ENCODE results near the gene RERE.

The RERE gene

GRCh38 chr1:8537991-8538390 lies 279.4 kb downstream of the RERE start:
- Histone ChIP-seq H3K4me1 (ENCODE audit: insufficient read depth, low read length) (peaks cover 4% of the 10 kb centered on the region; the same call in 1 of the 2 replicates), H3K27ac (ENCODE audit: low read length) (no peak overlapping the region), H3K9me3 (ENCODE audit: insufficient read depth, low read length, severe bottlenecking) (no peaks in the 10 kb centered on the region), H2AFZ (ENCODE audit: low read depth, low read length) (no peak overlapping the region), H3K4me3 (ENCODE audit: low read depth in 1 of 2, low read length in 2 of 2) (no peak overlapping the region), H3K27me3 (ENCODE audit: insufficient read depth, low read length, poor library complexity) (no peaks in the 10 kb centered on the region), H3K9ac (ENCODE audit: low read depth, low read length) (no peak overlapping the region), H3K36me3 (ENCODE audit: insufficient read depth, low read length) (no peaks in the 10 kb centered on the region), H3K4me2 (ENCODE audit: insufficient read depth, low read length) (no peak overlapping the region), H3K79me2 (ENCODE audit: insufficient read depth, low read length) (no peaks in the 10 kb centered on the region), H4K20me1 (ENCODE audit: insufficient read depth, low read length) (no peaks in the 10 kb centered on the region)
- TF ChIP-seq EZH2 (IDR thresholded peaks at IDR 0.05; ENCODE audit: borderline replicate concordance, low read depth, low read length, severe bottlenecking) (no peak), CTCF (IDR thresholded peaks at IDR 0.05; ENCODE audit: borderline replicate concordance, extremely low read depth, low read length, poor library complexity, severe bottlenecking) (no peak)
- ATAC-seq (ENCODE audit: insufficient read depth, low read depth) (no peak), DNase-seq (no peak)

GRCh38 chr1:8536515-8536914 lies 280.9 kb downstream of the RERE start:
- TF ChIP-seq CTCF (IDR thresholded peaks at IDR 0.05; ENCODE audit: borderline replicate concordance, extremely low read depth, low read length, poor library complexity, severe bottlenecking) (no peak), EZH2 (IDR thresholded peaks at IDR 0.05; ENCODE audit: borderline replicate concordance, low read depth, low read length, severe bottlenecking) (no peak)
- no peak overlapping the region for H3K4me3 ChIP-seq (ENCODE audit: low read depth in 1 of 2, low read length in 2 of 2)
- no peak overlapping the region for H3K4me2 ChIP-seq (ENCODE audit: insufficient read depth, low read length)
- H3K27me3 ChIP-seq (ENCODE audit: insufficient read depth, low read length, poor library complexity): no peaks in the 10 kb centered on the region
- H4K20me1 ChIP-seq (ENCODE audit: insufficient read depth, low read length): no peaks in the 10 kb centered on the region
- H2AFZ ChIP-seq (ENCODE audit: low read depth, low read length): no peak overlapping the region
- no peaks in the 10 kb centered on the region for H3K36me3 ChIP-seq (ENCODE audit: insufficient read depth, low read length)
- no peak for ATAC-seq (ENCODE audit: insufficient read depth, low read depth)
- no peak overlapping the region for H3K27ac ChIP-seq (ENCODE audit: low read length)
- no peaks in the 10 kb centered on the region for H3K79me2 ChIP-seq (ENCODE audit: insufficient read depth, low read length)
- no peak for DNase-seq
- H3K4me1 ChIP-seq (ENCODE audit: insufficient read depth, low read length): peaks cover 4% of the 10 kb centered on the region; the same call in 1 of the 2 replicates
- no peaks in the 10 kb centered on the region for H3K9me3 ChIP-seq (ENCODE audit: insufficient read depth, low read length, severe bottlenecking)
- no peak overlapping the region for H3K9ac ChIP-seq (ENCODE audit: low read depth, low read length)

- Histone ChIP-seq H3K4me1 (ENCODE audit: insufficient read depth, low read length) (no peaks in the 10 kb centered on the region), H3K9me3 (ENCODE audit: insufficient read depth, low read length, severe bottlenecking) (no peaks in the 10 kb centered on the region), H3K9ac (ENCODE audit: low read depth, low read length) (no peak overlapping the region), H3K27ac (ENCODE audit: low read length) (no peak overlapping the region), H3K36me3 (ENCODE audit: insufficient read depth, low read length) (no peaks in the 10 kb centered on the region), H3K4me2 (ENCODE audit: insufficient read depth, low read length) (no peak overlapping the region), H4K20me1 (ENCODE audit: insufficient read depth, low read length) (no peaks in the 10 kb centered on the region), H3K27me3 (ENCODE audit: insufficient read depth, low read length, poor library complexity) (no peaks in the 10 kb centered on the region), H2AFZ (ENCODE audit: low read depth, low read length) (no peak overlapping the region), H3K79me2 (ENCODE audit: insufficient read depth, low read length) (no peaks in the 10 kb centered on the region), H3K4me3 (ENCODE audit: low read depth in 1 of 2, low read length in 2 of 2) (no peak overlapping the region)
- DNase-seq: no peak
- TF ChIP-seq CTCF (IDR thresholded peaks at IDR 0.05; ENCODE audit: borderline replicate concordance, extremely low read depth, low read length, poor library complexity, severe bottlenecking): no peak
- TF ChIP-seq EZH2 (IDR thresholded peaks at IDR 0.05; ENCODE audit: borderline replicate concordance, low read depth, low read length, severe bottlenecking): no peak
- no peak for ATAC-seq (ENCODE audit: insufficient read depth, low read depth)
Measured at GRCh38 chr1:8533907-8534306, 283.5 kb downstream of the RERE start.

- Histone ChIP-seq H3K4me1 (ENCODE audit: insufficient read depth, low read length) (no peaks in the 10 kb centered on the region), H4K20me1 (ENCODE audit: insufficient read depth, low read length) (no peaks in the 10 kb centered on the region), H3K9me3 (ENCODE audit: insufficient read depth, low read length, severe bottlenecking) (no peaks in the 10 kb centered on the region), H3K27me3 (ENCODE audit: insufficient read depth, low read length, poor library complexity) (no peaks in the 10 kb centered on the region), H3K27ac (ENCODE audit: low read length) (no peak overlapping the region), H3K4me3 (ENCODE audit: low read depth in 1 of 2, low read length in 2 of 2) (no peak overlapping the region), H3K36me3 (ENCODE audit: insufficient read depth, low read length) (no peaks in the 10 kb centered on the region), H3K9ac (ENCODE audit: low read depth, low read length) (no peak overlapping the region), H2AFZ (ENCODE audit: low read depth, low read length) (no peak overlapping the region), H3K79me2 (ENCODE audit: insufficient read depth, low read length) (no peaks in the 10 kb centered on the region), H3K4me2 (ENCODE audit: insufficient read depth, low read length) (no peak overlapping the region)
- TF ChIP-seq CTCF (IDR thresholded peaks at IDR 0.05; ENCODE audit: borderline replicate concordance, extremely low read depth, low read length, poor library complexity, severe bottlenecking) (no peak), EZH2 (IDR thresholded peaks at IDR 0.05; ENCODE audit: borderline replicate concordance, low read depth, low read length, severe bottlenecking) (no peak)
- no peak for DNase-seq
- ATAC-seq (ENCODE audit: insufficient read depth, low read depth): no peak
Measured at GRCh38 chr1:8533124-8533523, 284.3 kb downstream of the RERE start.
